Activated gamma-delta T cell treated with Interleukin-2 at 50 U/mL for 16 hours (primary cell): Measurements from ENCODE around the gene E2F8.

Experiments
- DNase-seq: peaks from one replicate; pipeline ENCODE4 v3.0.0-alpha.2; 2020

The E2F8 gene

DNA sequence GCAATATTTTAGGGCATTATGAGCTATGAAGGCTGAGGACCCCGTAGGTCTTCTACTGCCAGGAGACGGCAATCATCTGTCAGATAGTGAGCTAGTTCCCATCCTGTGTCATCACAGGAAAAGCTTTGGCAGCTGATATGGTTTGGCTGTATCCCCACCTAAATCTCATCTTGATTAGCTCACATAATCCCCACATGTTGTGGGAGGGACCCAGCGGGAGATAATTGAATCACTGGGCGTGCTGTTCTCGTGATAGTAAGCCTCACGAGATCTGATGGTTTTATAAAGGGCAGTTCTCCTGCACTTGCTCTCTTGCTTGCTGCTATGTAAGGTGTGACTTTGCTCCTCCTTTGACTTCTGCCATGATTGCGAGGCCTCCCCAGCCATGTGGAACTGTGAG, 57.1 kb downstream of the E2F8 start:
- DNase-seq = no peak

DNA sequence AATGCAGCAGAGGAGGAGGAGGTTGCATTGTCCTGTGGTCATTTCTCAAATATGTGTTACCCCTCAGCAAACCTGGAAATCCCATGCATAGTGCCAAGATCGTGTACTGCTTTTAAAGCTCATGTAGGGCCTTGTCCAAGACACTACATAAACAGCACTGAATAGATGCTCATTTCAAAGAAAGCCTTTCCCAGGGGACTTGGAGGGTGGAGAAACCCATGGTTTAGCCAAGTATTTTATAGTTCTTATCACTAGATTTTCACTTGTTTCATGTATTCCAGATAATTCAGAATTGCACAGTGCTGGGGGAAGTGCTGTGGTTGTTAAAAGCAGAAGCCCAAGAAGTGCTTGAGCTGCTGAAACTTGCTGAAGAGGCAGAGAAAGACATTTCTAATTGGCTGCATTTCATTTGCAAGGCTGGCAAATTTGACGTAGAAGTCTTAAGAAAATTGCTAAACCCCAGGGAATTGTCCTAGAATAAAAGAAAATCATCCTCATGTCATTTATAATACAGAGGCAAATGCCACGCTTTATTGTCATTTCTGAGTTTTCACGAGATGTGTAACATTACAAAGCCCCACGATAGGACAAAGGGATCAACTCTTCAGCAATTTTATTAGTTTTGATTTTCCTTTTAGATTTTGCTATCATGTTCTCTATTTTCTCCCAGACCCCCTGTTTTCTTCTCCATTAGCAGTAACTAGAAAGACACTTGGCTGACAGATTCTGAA, 59.0 kb downstream of the E2F8 start:
- DNase-seq = no peak

DNA sequence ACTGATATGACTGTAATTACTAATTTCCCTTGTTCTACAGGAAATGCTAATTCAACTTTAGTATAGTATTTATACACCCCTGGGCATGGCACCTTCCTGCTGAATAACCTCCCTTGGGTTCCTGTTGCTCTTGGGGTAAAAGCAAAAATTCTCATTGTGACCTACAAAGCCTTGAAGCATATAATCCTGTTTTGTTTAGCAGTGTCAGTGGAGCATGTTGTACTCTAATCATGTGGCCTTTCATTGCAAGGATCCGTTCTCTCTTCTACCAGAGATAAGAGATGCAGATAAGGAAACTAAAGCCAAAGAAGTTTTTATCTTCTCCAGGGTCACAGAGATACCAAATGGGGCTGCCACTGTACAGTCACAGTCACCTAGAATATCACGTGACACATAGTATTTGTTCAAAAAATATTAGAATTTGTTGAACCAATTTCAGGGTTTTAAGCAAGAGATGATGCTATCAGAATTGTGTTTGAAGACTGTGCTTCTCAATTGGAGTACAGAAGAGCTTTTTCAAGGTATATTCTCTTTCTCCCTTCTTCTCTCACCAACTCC, 64.0 kb downstream of the E2F8 start:
- DNase-seq = no peak
